ENCODE measurements around the gene DHX35.

DHX35 gene

DNA sequence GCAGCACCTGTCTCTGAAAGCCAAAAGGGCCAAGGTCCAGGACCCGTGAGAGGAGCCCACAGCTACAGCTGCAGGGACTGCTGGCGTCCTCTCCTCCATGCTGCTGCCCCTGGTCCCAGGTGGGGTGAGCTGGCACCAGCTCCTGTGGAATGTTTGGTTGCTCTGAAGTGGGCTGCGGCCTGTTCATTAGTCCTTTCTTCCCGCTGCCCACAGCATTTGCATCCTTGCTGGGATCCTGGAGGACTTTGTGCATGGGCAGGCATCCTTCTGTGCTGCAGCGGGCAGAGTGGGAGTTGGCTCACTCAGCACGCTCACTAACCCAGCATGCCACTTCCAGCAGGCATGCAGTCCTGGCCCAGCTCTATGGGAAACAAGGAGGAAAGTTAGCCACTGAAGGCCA lies 76.4 kb downstream of the DHX35 start:
- H3K4me2 ChIP-seq (ENCODE audit: insufficient read depth, low read length), result no peak overlapping the region
- no peak overlapping the region for H2AFZ ChIP-seq (ENCODE audit: low read depth, low read length)
- no peaks in the 10 kb centered on the region for H3K79me2 ChIP-seq (ENCODE audit: insufficient read depth, low read length)
- no peaks in the 10 kb centered on the region for H4K20me1 ChIP-seq (ENCODE audit: insufficient read depth, low read length)
- H3K27ac ChIP-seq (ENCODE audit: low read length), result no peak overlapping the region
- no peak for TF ChIP-seq EZH2 (IDR thresholded peaks at IDR 0.05; ENCODE audit: borderline replicate concordance, low read depth, low read length, severe bottlenecking)
- TF ChIP-seq, protein P1, sequence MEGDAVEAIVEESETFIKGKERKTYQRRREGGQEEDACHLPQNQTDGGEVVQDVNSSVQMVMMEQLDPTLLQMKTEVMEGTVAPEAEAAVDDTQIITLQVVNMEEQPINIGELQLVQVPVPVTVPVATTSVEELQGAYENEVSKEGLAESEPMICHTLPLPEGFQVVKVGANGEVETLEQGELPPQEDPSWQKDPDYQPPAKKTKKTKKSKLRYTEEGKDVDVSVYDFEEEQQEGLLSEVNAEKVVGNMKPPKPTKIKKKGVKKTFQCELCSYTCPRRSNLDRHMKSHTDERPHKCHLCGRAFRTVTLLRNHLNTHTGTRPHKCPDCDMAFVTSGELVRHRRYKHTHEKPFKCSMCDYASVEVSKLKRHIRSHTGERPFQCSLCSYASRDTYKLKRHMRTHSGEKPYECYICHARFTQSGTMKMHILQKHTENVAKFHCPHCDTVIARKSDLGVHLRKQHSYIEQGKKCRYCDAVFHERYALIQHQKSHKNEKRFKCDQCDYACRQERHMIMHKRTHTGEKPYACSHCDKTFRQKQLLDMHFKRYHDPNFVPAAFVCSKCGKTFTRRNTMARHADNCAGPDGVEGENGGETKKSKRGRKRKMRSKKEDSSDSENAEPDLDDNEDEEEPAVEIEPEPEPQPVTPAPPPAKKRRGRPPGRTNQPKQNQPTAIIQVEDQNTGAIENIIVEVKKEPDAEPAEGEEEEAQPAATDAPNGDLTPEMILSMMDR (IDR thresholded peaks at IDR 0.05; ENCODE audit: borderline replicate concordance, extremely low read depth, low read length, poor library complexity, severe bottlenecking), result no peak
- H3K9me3 ChIP-seq (ENCODE audit: insufficient read depth, low read length, severe bottlenecking), result no peaks in the 10 kb centered on the region
- DNase-seq (no peak), ATAC-seq (ENCODE audit: insufficient read depth, low read depth) (no peak)
- peaks cover 82% of the 10 kb centered on the region for H3K36me3 ChIP-seq (ENCODE audit: insufficient read depth, low read length)
- no peak overlapping the region for H3K4me3 ChIP-seq (ENCODE audit: low read depth in 1 of 2, low read length in 2 of 2)
- no peaks in the 10 kb centered on the region for H3K4me1 ChIP-seq (ENCODE audit: insufficient read depth, low read length)
- no peak overlapping the region for H3K9ac ChIP-seq (ENCODE audit: low read depth, low read length)
- H3K27me3 ChIP-seq (ENCODE audit: insufficient read depth, low read length, poor library complexity), result no peaks in the 10 kb centered on the region

- no peaks in the 10 kb centered on the region for H3K9me3 ChIP-seq (ENCODE audit: insufficient read depth, low read length, severe bottlenecking)
These were observed 77.1 kb downstream of the DHX35 start for GRCh38 chr20:39039261-39039660.

GRCh38 chr20:39040116-39040515 lies 78.0 kb downstream of the DHX35 start:
- peaks cover 71% of the 10 kb centered on the region for H3K36me3 ChIP-seq (ENCODE audit: insufficient read depth, low read length)

More at GRCh38 chr20:39039261-39039660, 77.1 kb downstream of the DHX35 start:
- Histone ChIP-seq H3K36me3 (ENCODE audit: insufficient read depth, low read length) (peaks cover 75% of the 10 kb centered on the region), H3K4me3 (ENCODE audit: low read depth in 1 of 2, low read length in 2 of 2) (no peak overlapping the region), H3K27me3 (ENCODE audit: insufficient read depth, low read length, poor library complexity) (no peaks in the 10 kb centered on the region), H2AFZ (ENCODE audit: low read depth, low read length) (no peak overlapping the region), H3K27ac (ENCODE audit: low read length) (no peak overlapping the region), H3K4me1 (ENCODE audit: insufficient read depth, low read length) (no peaks in the 10 kb centered on the region), H3K9ac (ENCODE audit: low read depth, low read length) (no peak overlapping the region), H3K4me2 (ENCODE audit: insufficient read depth, low read length) (no peak overlapping the region), H4K20me1 (ENCODE audit: insufficient read depth, low read length) (no peaks in the 10 kb centered on the region), H3K79me2 (ENCODE audit: insufficient read depth, low read length) (no peaks in the 10 kb centered on the region)
- ATAC-seq (ENCODE audit: insufficient read depth, low read depth), result no peak
- TF ChIP-seq EZH2 (IDR thresholded peaks at IDR 0.05; ENCODE audit: borderline replicate concordance, low read depth, low read length, severe bottlenecking), result no peak
- TF ChIP-seq, protein P1 (IDR thresholded peaks at IDR 0.05; ENCODE audit: borderline replicate concordance, extremely low read depth, low read length, poor library complexity, severe bottlenecking), result no peak
- DNase-seq, result no peak

More at GRCh38 chr20:39040116-39040515, 78.0 kb downstream of the DHX35 start:
- Histone ChIP-seq H3K27ac (ENCODE audit: low read length) (no peak overlapping the region), H3K9ac (ENCODE audit: low read depth, low read length) (no peak overlapping the region), H3K4me1 (ENCODE audit: insufficient read depth, low read length) (no peaks in the 10 kb centered on the region), H3K4me2 (ENCODE audit: insufficient read depth, low read length) (no peak overlapping the region), H3K79me2 (ENCODE audit: insufficient read depth, low read length) (no peaks in the 10 kb centered on the region), H3K27me3 (ENCODE audit: insufficient read depth, low read length, poor library complexity) (no peaks in the 10 kb centered on the region), H4K20me1 (ENCODE audit: insufficient read depth, low read length) (no peaks in the 10 kb centered on the region), H3K9me3 (ENCODE audit: insufficient read depth, low read length, severe bottlenecking) (no peaks in the 10 kb centered on the region), H3K4me3 (ENCODE audit: low read depth in 1 of 2, low read length in 2 of 2) (no peak overlapping the region), H2AFZ (ENCODE audit: low read depth, low read length) (no peak overlapping the region)
- ATAC-seq (ENCODE audit: insufficient read depth, low read depth) (no peak), DNase-seq (no peak)
- TF ChIP-seq, protein P1 (IDR thresholded peaks at IDR 0.05; ENCODE audit: borderline replicate concordance, extremely low read depth, low read length, poor library complexity, severe bottlenecking), result no peak
- no peak for TF ChIP-seq EZH2 (IDR thresholded peaks at IDR 0.05; ENCODE audit: borderline replicate concordance, low read depth, low read length, severe bottlenecking)

Data from DND-41 (cell line).